Fibroblast of villous mesenchyme (primary cell): ENCODE measurements around the gene OTULINL. TPM values are rescaled to one million over a fixed set of nuclear protein-coding genes. Genes with fewer than 3 reads are reported as not detected.

Source experiments
- DNase-seq: peaks from one replicate; pipeline ENCODE4 v3.0.0-alpha.2; 2010; ENCODE audit warnings: low read depth
- H3K4me3 ChIP-seq: 2 replicates; pipeline ENCODE4 v1.5.1; 2011; ENCODE audit warnings: low read depth, mild to moderate bottlenecking, low read length
- total RNA-seq: library from RNA; depleted of rRNA; stranded (reverse); fragments of >200 nt; gene quantifications from 2 replicates; pipeline ENCODE4 v1.2.3, GENCODE V29; 2012
- TF ChIP-seq, protein P1 (sequence below): IDR thresholded peaks from 2 replicates; pipeline ENCODE4 v1.5.1; 2012; ENCODE audit warnings: low read depth, mild to moderate bottlenecking, low read length; ENCODE audit not compliant: insufficient read depth

OTULINL gene
- total RNA-seq, 1 donor = 23.7 TPM

DNA sequence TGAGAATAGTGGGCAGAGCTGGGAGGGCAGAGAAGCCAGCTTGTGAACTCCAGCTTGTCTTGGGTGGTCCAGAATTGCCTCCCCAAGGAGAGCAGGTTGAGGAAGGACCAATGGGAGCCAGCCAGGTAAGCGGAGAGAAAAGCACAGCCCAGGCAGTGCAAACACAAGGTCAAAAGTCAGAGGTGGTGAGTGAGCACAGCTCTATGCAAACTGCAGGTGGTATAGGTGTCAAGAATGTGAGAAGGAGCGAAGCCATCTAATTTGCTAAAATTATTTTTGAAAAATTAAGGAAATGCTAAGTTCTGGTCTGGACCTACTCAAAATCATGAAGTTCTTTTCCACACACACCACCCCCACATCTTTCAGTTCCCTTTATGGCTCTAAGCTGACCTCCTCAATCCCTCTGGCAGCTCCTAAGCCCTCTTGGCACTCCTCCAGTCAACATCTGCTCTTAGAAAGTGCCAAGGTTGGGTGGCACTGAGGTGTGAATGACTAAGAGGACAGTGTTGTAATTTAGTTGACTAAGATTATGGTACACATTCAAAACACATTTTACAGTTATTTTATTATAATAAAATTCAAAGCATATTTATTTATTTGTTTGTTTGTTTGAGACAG is 6.6 kb upstream of the OTULINL start:
- H3K4me3 ChIP-seq = no peak overlapping the region
- DNase-seq = no peak
- TF ChIP-seq, protein P1, sequence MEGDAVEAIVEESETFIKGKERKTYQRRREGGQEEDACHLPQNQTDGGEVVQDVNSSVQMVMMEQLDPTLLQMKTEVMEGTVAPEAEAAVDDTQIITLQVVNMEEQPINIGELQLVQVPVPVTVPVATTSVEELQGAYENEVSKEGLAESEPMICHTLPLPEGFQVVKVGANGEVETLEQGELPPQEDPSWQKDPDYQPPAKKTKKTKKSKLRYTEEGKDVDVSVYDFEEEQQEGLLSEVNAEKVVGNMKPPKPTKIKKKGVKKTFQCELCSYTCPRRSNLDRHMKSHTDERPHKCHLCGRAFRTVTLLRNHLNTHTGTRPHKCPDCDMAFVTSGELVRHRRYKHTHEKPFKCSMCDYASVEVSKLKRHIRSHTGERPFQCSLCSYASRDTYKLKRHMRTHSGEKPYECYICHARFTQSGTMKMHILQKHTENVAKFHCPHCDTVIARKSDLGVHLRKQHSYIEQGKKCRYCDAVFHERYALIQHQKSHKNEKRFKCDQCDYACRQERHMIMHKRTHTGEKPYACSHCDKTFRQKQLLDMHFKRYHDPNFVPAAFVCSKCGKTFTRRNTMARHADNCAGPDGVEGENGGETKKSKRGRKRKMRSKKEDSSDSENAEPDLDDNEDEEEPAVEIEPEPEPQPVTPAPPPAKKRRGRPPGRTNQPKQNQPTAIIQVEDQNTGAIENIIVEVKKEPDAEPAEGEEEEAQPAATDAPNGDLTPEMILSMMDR = no peak

DNA sequence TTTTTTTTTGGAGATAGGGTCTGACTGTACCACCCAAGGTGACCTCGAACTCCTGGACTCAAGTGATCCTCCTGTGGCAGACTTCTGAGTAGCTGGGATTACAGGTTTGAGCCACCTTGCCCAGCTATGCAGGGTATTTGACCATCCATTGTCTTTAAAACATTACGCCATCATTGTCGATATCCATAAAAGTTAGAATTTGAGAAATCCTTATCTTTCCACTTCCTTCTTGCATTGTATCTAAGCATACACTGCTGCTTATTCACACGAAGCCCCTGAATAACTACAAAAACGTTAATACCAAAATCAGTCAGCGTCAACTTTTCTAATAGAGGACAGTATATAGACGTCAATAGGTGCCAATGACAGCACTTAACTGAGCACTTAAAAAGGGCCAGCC is 5.4 kb upstream of the OTULINL start:
- no peak overlapping the region for H3K4me3 ChIP-seq
- TF ChIP-seq, protein P1 = no peak
- DNase-seq = no peak

DNA sequence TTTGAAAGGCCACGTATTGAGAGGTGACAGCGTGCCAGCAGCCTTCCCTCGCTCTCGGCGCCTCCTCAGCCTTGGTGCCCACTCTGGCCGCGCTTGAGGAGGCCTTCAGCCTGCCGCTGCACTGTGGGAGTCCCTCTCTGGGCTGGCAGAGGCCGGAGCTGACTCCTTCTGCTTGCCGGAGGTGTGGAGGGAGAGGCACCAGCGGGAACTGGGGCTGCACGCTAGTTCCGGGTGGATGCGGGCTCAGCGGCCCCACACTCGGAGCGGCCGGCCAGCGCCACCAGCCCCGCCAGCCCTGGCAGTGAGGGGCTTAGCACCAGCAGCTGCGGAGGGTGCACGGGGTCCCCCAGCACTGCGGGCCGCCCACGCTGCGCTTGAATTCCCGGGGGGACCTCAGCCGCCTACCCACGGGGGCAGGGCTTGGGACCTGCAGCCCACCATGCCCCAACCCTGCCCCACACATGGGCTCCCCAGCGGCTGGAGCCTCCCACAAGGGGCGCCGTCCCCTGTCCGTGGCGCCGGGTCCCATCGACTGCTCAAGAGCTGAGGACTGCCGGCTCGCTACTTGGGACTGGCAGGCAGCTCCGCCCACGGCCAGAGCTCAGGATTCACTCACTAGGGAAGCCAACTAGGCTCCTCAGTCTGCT is 4.4 kb upstream of the OTULINL start:
- no peak overlapping the region for H3K4me3 ChIP-seq
- TF ChIP-seq, protein P1 = no peak

DNA sequence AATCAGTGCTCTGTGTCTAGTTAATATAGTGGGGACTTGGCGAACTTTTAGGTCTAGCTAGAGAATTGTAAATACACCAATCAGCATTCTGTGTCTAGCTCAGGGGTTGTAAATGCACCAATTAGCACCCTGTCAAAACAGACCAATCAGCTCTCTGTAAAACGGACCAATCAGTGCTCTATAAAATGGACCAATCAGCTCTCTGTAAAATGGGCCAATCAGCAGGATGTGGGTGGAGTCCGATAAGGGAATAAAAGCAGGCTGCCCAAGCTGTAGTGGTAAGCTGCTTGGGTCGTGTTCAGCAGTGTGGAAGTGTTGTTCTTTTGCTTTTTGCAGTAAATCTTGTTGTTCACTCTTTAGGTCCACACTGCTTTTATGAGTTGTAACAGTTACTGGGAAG is 3.6 kb upstream of the OTULINL start:
- H3K4me3 ChIP-seq = no peak overlapping the region
- TF ChIP-seq, protein P1 = no peak
- no peak for DNase-seq

More for the DNA sequence above, 4.4 kb upstream of the OTULINL start:
- DNase-seq = no peak

DNA sequence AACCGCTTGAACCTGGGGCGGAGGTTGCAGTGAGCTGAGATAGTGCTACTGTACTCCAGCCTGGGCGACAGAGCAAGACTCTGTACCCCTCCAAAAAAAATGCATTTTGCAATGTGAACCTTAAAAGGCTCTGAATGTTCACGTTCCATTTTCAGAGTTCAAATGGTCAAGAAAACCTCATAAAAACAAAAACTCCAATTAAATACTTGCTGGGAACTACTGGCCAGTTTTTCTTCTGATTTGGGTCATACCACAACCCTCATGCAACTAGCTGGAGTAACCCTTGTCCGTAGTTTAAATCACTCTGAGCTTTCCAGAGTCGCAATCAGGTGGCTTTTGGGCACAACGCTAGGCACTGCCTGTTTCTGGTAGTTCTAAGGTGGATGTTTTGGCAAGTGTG is 2.3 kb upstream of the OTULINL start:
- TF ChIP-seq, protein P1 = no peak
- DNase-seq = peak; percentile 68
- H3K4me3 ChIP-seq = no peak overlapping the region

DNA sequence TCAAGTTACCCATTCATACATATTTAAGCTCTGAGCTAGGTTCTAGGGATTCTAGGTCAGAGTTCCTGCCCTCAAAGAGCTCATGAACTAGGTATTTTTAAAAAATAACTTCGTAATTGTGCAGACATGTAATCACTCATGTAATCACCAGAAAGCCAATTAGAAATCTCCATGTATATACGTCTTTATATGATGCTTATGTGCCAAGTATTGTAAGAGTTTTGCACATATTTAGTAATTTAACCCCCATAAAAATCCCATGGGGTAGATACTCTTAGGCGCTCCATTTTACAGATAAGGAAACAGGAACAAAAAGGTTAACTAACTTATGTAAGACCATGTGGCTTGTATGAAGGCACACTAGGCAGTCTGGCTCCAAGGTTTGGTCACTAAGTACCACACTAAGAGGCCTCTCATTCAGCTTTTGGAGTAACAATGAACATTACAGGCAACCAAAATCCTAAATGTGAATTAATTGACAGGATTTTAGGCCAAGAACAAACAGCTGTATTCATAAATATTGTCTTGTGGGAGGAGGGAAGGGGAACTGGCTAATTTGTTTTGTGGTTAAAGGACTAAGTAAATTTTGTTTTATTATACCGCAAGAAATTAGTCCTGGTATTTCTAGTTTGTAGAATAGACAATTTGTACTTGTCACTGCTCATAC is 1.7 kb upstream of the OTULINL start:
- no peak for DNase-seq
- no peak overlapping the region for H3K4me3 ChIP-seq
- TF ChIP-seq, protein P1 = no peak
